ENCODE measurements around the gene C10orf95.

Gene C10orf95

GRCh38 chr10:102416283-102416682, 35.1 kb downstream of the C10orf95 start:
- DNase-seq (ENCODE audit: low read depth in 2 of 2) = no peak

GRCh38 chr10:102414749-102415148, 36.6 kb downstream of the C10orf95 start:
- no peak for DNase-seq (ENCODE audit: low read depth in 2 of 2)

- no peak for DNase-seq (ENCODE audit: low read depth in 2 of 2)
Measured at GRCh38 chr10:102413806-102414561, 37.4 kb downstream of the C10orf95 start.

GRCh38 chr10:102413053-102413705, 38.2 kb downstream of the C10orf95 start:
- no peak for DNase-seq (ENCODE audit: low read depth in 2 of 2)

GRCh38 chr10:102412293-102412692, 39.0 kb downstream of the C10orf95 start:
- DNase-seq (ENCODE audit: low read depth in 2 of 2) = no peak

GRCh38 chr10:102411341-102412255, 39.7 kb downstream of the C10orf95 start:
- no peak for DNase-seq (ENCODE audit: low read depth in 2 of 2)

GRCh38 chr10:102410429-102411073, 40.8 kb downstream of the C10orf95 start:
- peak in 1 of 2 donors; percentile 60 for DNase-seq (ENCODE audit: low read depth in 2 of 2)

GRCh38 chr10:102409604-102410428, 41.5 kb downstream of the C10orf95 start:
- no peak for DNase-seq (ENCODE audit: low read depth in 2 of 2)

GRCh38 chr10:102408728-102409603, 42.4 kb downstream of the C10orf95 start:
- peak in 1 of 2 donors; percentile 66 for DNase-seq (ENCODE audit: low read depth in 2 of 2)

GRCh38 chr10:102408131-102408727, 43.1 kb downstream of the C10orf95 start:
- DNase-seq (ENCODE audit: low read depth in 2 of 2) = no peak

GRCh38 chr10:102407425-102408130, 43.8 kb downstream of the C10orf95 start:
- no peak for DNase-seq (ENCODE audit: low read depth in 2 of 2)

- no peak for DNase-seq (ENCODE audit: low read depth in 2 of 2)
Measured at GRCh38 chr10:102406815-102407214, 44.5 kb downstream of the C10orf95 start.

GRCh38 chr10:102405632-102406031, 45.7 kb downstream of the C10orf95 start:
- no peak for DNase-seq (ENCODE audit: low read depth in 2 of 2)

GRCh38 chr10:102405108-102405571, 46.2 kb downstream of the C10orf95 start:
- no peak for DNase-seq (ENCODE audit: low read depth in 2 of 2)

- no peak for DNase-seq (ENCODE audit: low read depth in 2 of 2)
Measured at GRCh38 chr10:102404361-102405107, 46.8 kb downstream of the C10orf95 start.

- DNase-seq (ENCODE audit: low read depth in 2 of 2) = no peak
Measured at GRCh38 chr10:102403115-102403514, 48.2 kb downstream of the C10orf95 start.

GRCh38 chr10:102402512-102402896, 48.8 kb downstream of the C10orf95 start:
- DNase-seq (ENCODE audit: low read depth in 2 of 2) = no peak
